IMR-90 (cell line): ENCODE data around the gene PSMB3. TPM values are rescaled to one million over a fixed set of nuclear protein-coding genes. Genes with fewer than 3 reads are reported as not detected.

Experiments
- ATAC-seq: fragments of 200-7000 bp; cut with Tn5 transposase; 2 replicates; pipeline ENCODE4 v1.9.1; 2020; ENCODE audit warnings: low read depth, mild to moderate bottlenecking, moderate library complexity
- BruUV-seq: library from RNA; stranded (reverse); fragments of 400-500 nt; replicated peaks from 2 replicates; lab custom pipeline; 2021; lab: Mats Ljungman, UMichigan
- CTCF ChIA-PET: fragments of 300-600 bp; formaldehyde crosslinking; extraction: SDS; loops from one replicate; lab custom pipeline; 2021; ENCODE audit warnings: antibody characterized with exemption; lab: Yijun Ruan, JAX
- POLR2A ChIA-PET: fragments of 300-600 bp; sonication (Branson Sonifier 250); formaldehyde crosslinking; loops from one replicate; lab custom pipeline; 2022; ENCODE audit warnings: antibody characterized with exemption; ENCODE audit not compliant: unreplicated experiment; lab: Charles Lee
- DNase-seq: peaks from one replicate; pipeline ENCODE4 v3.0.0; 2013
- H2AFZ ChIP-seq: replicated peaks from 2 replicates; pipeline ENCODE3; 2013; ENCODE audit warnings: low read length, mild to moderate bottlenecking; ENCODE audit not compliant: poor library complexity
- H2AK5ac ChIP-seq: 2 replicates; pipeline ENCODE4 v1.6.1; 2013; ENCODE audit warnings: low read depth, low read length, inconsistent platforms
- H2AK9ac ChIP-seq: replicated peaks from 2 replicates; pipeline ENCODE3; 2013; ENCODE audit warnings: mild to moderate bottlenecking, low read depth, low read length, moderate library complexity; ENCODE audit not compliant: poor library complexity
- H2BK120ac ChIP-seq: 2 replicates; pipeline ENCODE4 v1.6.1; 2013; ENCODE audit warnings: low read depth, low read length, inconsistent platforms
- H2BK15ac ChIP-seq: 3 replicates; pipeline ENCODE4 v1.6.1; 2013; ENCODE audit warnings: low read depth, low read length, inconsistent platforms
- H2BK20ac ChIP-seq: 2 replicates; pipeline ENCODE4 v1.6.1; 2013; ENCODE audit warnings: low read depth, mild to moderate bottlenecking, inconsistent platforms, low read length, moderate library complexity
- H2BK5ac ChIP-seq: 2 replicates; pipeline ENCODE4 v1.6.1; 2013; ENCODE audit warnings: mild to moderate bottlenecking, low read depth, low read length, inconsistent platforms; ENCODE audit not compliant: poor library complexity, severe bottlenecking
- H3K14ac ChIP-seq: replicated peaks from 2 replicates; pipeline ENCODE4 v1.6.1; 2013; ENCODE audit warnings: low read depth, low read length, inconsistent platforms
- H3K18ac ChIP-seq: 2 replicates; pipeline ENCODE4 v1.6.1; 2013; ENCODE audit warnings: low read depth, low read length, control low read depth
- H3K23ac ChIP-seq: 2 replicates; pipeline ENCODE4 v1.6.1; 2013; ENCODE audit warnings: low read depth, low read length, inconsistent platforms
- H3K27ac ChIP-seq: 2 replicates; pipeline ENCODE4 v1.5.1; 2013; ENCODE audit warnings: mild to moderate bottlenecking, control low read depth, low read length; ENCODE audit not compliant: insufficient read depth
- H3K27me3 ChIP-seq: 2 replicates; pipeline ENCODE4 v1.6.1; 2013; ENCODE audit warnings: low read length; ENCODE audit not compliant: control insufficient read depth, insufficient read depth
- H3K36me3 ChIP-seq: 2 replicates; pipeline ENCODE4 v1.6.1; 2013; ENCODE audit warnings: low read length, mixed read lengths; ENCODE audit not compliant: control insufficient read depth, insufficient read depth
- H3K4ac ChIP-seq: 2 replicates; pipeline ENCODE4 v1.6.1; 2013; ENCODE audit warnings: low read depth, low read length, inconsistent platforms
- H3K4me1 ChIP-seq: 2 replicates; pipeline ENCODE4 v1.6.1; 2013; ENCODE audit warnings: low read length, mixed read lengths; ENCODE audit not compliant: control insufficient read depth, insufficient read depth
- H3K4me2 ChIP-seq: 2 replicates; pipeline ENCODE4 v1.6.1; 2013; ENCODE audit warnings: low read depth, mild to moderate bottlenecking, control low read depth, low read length, moderate library complexity
- H3K4me3 ChIP-seq: 2 replicates; pipeline ENCODE4 v1.5.1; 2013; ENCODE audit warnings: low read depth, mild to moderate bottlenecking, control low read depth, low read length, moderate library complexity; ENCODE audit not compliant: insufficient read depth
- H3K56ac ChIP-seq: 2 replicates; pipeline ENCODE4 v1.6.1; 2013; ENCODE audit warnings: low read length, inconsistent platforms; ENCODE audit not compliant: insufficient read depth; ENCODE audit errors: extremely low read depth
- H3K79me1 ChIP-seq, 2 experiments: 2 replicates each; pipeline ENCODE4 v1.6.1; 2013; ENCODE audit warnings: low read length in 2 of 2, inconsistent platforms in 1 of 2, low read depth in 1 of 2
- H3K9ac ChIP-seq: 2 replicates; pipeline ENCODE4 v1.6.1; 2013; ENCODE audit warnings: low read depth, low read length, control low read depth
- H3K9me1 ChIP-seq: 2 replicates; pipeline ENCODE4 v1.6.1; 2013; ENCODE audit warnings: low read length, inconsistent platforms; ENCODE audit not compliant: insufficient read depth
- H3K9me3 ChIP-seq: 2 replicates; pipeline ENCODE4 v1.6.1; 2013; ENCODE audit warnings: low read length; ENCODE audit not compliant: control insufficient read depth, insufficient read depth
- H4K20me1 ChIP-seq: 2 replicates; pipeline ENCODE4 v1.6.1; 2013; ENCODE audit warnings: low read length, inconsistent platforms; ENCODE audit not compliant: insufficient read depth
- H4K5ac ChIP-seq: 2 replicates; pipeline ENCODE4 v1.6.1; 2013; ENCODE audit warnings: mild to moderate bottlenecking, low read depth, low read length, control low read depth
- H4K8ac ChIP-seq, 2 experiments: 2 replicates each; pipeline ENCODE4 v1.6.1; 2013; ENCODE audit warnings: low read depth in 2 of 2, low read length in 2 of 2, control low read depth in 1 of 2, inconsistent platforms in 1 of 2
- H4K91ac ChIP-seq: 2 replicates; pipeline ENCODE4 v1.6.1; 2013; ENCODE audit warnings: low read depth, low read length, inconsistent platforms; ENCODE audit not compliant: insufficient read depth
- MAZ ChIP-seq: IDR thresholded peaks from 2 replicates; pipeline ENCODE4 v1.6.1; 2012; ENCODE audit warnings: low read depth, mild to moderate bottlenecking, low read length, improper control_type of control experiment, moderate library complexity, borderline replicate concordance
- WGBS, 2 experiments: methylation state at CpG; one replicate each; pipeline versions ENCODE4 v1.1.5 to v1.1.7; 2013; ENCODE audit warnings: missing lambda C conversion rate in 2 of 2; ENCODE audit not compliant: insufficient read length in 1 of 2; ENCODE audit errors: extremely low coverage in 2 of 2; 5-methylcytosine and 5-hydroxymethylcytosine counted together
- dilution Hi-C: fragments of 300-500 bp; cut with HindIII; formaldehyde crosslinking; loops from one replicate; pipeline ENCODE4 v1.14.3; 2018; ENCODE audit warnings: low sequenced_read_pairs; ENCODE audit not compliant: unreplicated experiment
- in situ Hi-C: fragments of 300-500 bp; cut with MboI; formaldehyde crosslinking; loops from 3 replicates; pipeline ENCODE4 v1.14.3; 2019; ENCODE audit warnings: low sequenced_read_pairs, inconsistent platforms, mixed read lengths
- intact Hi-C: fragments of 100-400 bp; cut with micrococcal nuclease; formaldehyde crosslinking; loops from 2 replicates; pipeline ENCODE4 v1.10.0; 2022
- polyA plus RNA-seq, 3 experiments: library from polyadenylated mRNA; depleted of rRNA; stranded (reverse); fragments of >200 nt; gene quantifications; 2 replicates each; pipeline ENCODE4 v1.2.3, GENCODE V29; 2012; ENCODE audit warnings: low replicate concordance in 1 of 3
- total RNA-seq: library from RNA; depleted of rRNA; stranded (reverse); fragments of >200 nt; gene quantifications from 2 replicates; pipeline ENCODE4 v1.2.3, GENCODE V29; 2012

PSMB3 gene
- total and polyA plus RNA-seq, 2 of the 4 experiments (the other 2 are of a cell fraction), result 480 to 828 TPM

- Histone ChIP-seq H3K9ac (no peak overlapping the region), H3K4me3 (no peak overlapping the region), H4K91ac (no peak overlapping the region), H4K8ac (no peak overlapping the region), H2BK20ac (no peak overlapping the region), H3K18ac (no peak overlapping the region), H3K9me1 (peaks cover 7% of the 10 kb centered on the region; the same call in 1 of the 2 replicates), H2AK5ac (no peak overlapping the region), H3K27me3 (no peaks in the 10 kb centered on the region), H2AFZ (peak overlapping the region; percentile 14), H3K23ac (no peak overlapping the region), H3K9me3 (no peaks in the 10 kb centered on the region), H3K36me3 (peaks cover 30% of the 10 kb centered on the region), H2BK15ac (no peak overlapping the region), H3K4me2 (no peak overlapping the region), H3K4me1 (peaks cover 8% of the 10 kb centered on the region), H2BK5ac (no peak overlapping the region), H2AK9ac (no peak overlapping the region), H3K4ac (no peak overlapping the region), H3K79me1 (peaks cover 22 to 64% of the 10 kb centered on the region in 2 experiments; a peak in 3 of 4 replicates), H3K27ac (no peak overlapping the region), H4K5ac (no peak overlapping the region), H2BK120ac (no peak overlapping the region), H4K20me1 (peaks cover 27% of the 10 kb centered on the region; the same call in 1 of the 2 replicates), H3K56ac (no peak overlapping the region), H3K14ac (no peak overlapping the region)
- ATAC-seq (no peak), DNase-seq (no peak)
- in situ Hi-C loops (no loop called here), dilution Hi-C loops (no loop called here), intact Hi-C loops (no loop called here)
- BruUV-seq, result no TSS peak
- 93% methylated on average over 12 of the region's 21 CpGs; no CpG with 5 or more reads in 1 of the 2 experiments for WGBS, 2 experiments
- POLR2A ChIA-PET, result no interaction called here
- CTCF ChIA-PET, result no interaction called here
- TF ChIP-seq MAZ, result no peak
These were observed 44.7 kb upstream of the PSMB3 start for GRCh38 chr17:38707678-38708351.
